GM21723 (cell line): ENCODE data around the gene SNX30.

Experiments
- ATAC-seq: cut with Tn5 transposase; IDR thresholded peaks from one replicate; pipeline ENCODE4 v1.9.1; 2021; ENCODE audit warnings: mild to moderate bottlenecking, moderate library complexity; ENCODE audit not compliant: unreplicated experiment

Gene SNX30

DNA sequence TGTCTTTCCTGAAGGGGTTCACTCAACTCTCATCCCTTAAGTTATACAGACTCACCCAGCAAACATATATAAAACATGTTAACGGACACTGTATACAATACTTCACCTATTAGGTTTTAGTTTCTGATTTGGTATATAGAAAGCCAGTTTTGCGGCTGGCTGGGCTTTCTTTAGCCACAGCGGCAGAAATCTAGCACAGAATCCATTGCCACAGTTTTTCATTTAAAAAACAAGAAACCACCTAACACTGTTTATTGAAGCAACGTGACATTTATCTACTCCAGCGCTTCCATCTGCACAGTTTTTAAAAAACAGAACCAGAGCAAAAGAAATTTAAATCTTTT lies 67.3 kb downstream of the SNX30 start:
- ATAC-seq = peak; percentile 69

DNA sequence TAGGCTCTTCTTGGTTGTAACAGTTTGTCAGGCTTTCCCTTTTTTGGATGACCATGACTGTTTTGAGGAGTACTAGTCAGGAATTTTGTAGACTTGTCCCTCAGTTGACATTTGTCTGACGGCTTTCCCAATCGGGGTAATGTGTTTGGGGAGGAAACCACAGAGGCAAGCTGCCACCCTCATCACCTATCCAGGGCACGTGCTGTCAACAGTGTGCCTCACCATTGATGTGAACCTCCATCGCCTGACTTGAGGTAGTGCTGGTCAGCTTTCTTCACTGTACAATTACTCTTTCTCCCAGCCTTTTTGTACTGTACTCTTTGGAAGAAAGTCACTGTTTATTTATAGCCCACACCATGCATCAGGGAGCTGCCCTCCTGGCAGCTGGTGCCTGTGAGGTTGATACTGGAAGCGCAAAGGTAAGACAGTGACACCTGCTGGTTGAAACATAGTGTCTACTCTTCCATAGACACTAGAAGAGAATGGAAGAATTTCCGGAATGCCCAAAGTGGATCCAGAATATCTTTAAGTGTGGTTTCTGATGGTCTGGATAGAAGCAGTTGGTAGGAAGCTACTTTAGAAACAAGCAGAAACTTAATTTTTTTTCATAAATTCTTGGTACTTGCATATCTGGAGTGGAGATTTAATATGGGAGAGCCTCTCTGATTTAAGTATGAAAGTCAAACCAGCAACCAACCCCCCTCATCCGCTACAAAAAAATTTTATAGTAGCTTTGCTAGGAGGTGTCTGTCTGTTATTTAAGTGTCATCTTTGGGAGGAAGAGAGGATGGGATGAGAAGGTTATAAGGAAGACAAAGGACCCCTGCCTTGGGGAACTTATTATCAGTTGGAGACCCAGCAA lies 69.3 kb downstream of the SNX30 start:
- no peak for ATAC-seq

DNA sequence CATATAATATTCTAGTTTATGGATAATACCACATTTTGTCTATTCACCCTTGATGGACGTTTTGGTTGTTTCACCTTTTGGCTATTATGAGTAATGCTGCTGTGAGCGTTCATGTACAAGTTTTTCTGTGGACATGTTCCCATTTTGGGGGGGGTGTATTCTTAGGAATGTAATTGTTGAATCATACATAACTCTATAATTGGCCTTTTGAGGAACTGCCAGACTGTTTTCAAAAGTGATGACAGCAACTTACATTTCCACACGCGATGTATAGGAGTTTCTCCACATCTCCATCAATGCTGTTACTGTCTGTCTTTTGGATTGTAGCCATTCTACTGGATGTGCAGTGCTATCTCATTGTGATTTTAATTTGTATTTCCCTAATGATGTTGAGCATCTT lies 70.3 kb downstream of the SNX30 start:
- ATAC-seq = no peak

DNA sequence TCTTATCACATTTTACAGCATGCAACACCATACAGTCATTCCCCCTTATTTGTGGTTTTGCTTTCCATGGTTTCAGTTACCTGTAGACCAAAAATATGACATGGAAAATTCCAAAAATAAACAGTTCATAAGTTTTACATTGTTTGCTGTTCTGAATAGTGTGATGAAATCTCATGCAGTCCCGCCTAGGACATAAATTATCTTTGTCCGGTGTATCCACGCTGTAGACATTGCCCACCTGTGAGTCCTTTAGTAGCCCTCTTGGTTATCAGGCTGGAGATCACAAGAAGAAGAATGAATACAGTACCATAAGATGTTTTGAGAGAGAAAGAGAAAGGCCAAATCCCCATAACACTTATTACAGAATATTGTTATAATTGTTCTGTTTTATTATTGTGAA lies 72.1 kb downstream of the SNX30 start:
- no peak for ATAC-seq

DNA sequence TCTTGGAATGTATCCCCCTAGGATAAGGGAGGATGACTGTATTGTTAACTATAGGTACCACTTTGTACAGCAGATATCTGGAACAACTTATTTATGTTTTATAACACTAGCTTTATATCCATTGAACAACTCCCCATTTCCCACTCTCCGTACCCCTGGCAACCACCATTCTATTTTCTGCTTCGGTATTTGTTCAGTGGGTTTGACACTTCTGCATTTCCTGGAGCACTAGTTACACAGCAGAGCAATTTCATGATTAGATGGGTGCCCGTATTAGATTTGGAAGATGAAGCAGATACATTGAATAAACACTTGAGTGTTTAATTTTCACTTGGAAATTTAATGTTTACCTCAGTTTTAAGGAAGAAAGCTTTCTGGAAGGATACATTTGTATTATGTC lies 72.7 kb downstream of the SNX30 start:
- no peak for ATAC-seq

DNA sequence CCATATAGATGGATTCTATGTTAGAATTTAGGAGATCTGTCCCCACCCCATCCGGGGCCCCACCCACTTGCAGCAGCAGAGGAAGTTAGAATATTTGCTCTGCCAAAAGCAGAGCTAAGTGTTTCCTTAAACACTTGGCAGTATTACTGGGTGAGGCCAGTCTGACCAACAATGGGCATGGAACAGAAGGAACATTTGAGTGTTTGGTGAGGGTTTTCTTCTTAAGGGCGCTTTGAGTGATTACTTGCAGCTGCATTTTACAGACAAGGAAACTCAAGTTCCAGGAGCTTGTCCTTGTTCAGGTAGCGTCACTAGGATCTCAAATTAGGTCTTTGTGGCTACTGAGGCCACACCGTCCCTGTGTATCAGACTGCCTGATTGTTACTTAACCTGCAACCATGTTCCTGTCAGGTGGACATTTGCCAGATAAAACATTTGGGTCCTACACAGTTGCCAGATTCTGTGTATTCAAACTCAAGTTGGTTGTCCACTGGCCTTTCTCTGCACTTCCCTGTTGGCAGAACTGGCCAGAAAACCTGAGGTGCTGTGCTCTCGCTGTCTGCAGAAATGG lies 80.8 kb downstream of the SNX30 start:
- no peak for ATAC-seq

DNA sequence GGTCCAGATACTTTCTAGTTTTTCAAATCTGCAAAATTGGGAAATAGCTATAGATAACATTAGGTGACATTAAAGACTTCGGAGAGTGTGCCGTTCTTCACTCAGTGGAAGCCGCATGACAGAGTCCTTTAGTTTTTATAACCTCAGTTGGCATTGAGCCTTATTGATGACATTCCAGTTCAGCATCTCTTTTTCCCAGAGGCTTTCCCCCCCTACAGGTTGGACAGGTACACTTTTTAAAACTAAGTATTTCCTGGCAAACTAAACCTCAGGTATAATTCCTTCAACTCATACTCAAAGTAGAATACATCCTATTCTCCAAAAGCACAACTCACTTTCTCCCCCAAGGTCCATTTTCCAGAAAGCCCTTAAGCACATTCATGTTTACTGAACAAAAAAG lies 81.4 kb downstream of the SNX30 start:
- ATAC-seq = no peak

DNA sequence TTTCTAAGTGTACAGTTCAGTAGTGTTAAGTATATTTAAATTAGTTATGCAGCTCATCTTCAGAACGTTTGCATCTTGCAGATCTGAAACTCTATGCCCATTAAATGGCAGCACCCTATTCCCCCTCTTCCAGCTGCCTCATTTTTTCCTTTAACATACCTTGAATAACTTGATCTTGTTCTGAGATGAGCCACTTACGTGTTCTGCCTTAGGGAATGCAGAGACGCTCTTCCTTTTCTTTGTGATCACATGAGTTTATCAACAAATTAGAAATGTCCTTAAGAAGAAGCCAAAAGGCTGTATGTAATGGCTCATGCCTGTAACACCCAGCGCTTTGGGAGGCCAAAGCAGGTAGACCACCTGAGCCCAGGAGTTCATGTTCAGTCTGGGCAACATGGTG lies 82.5 kb downstream of the SNX30 start:
- ATAC-seq = no peak

DNA sequence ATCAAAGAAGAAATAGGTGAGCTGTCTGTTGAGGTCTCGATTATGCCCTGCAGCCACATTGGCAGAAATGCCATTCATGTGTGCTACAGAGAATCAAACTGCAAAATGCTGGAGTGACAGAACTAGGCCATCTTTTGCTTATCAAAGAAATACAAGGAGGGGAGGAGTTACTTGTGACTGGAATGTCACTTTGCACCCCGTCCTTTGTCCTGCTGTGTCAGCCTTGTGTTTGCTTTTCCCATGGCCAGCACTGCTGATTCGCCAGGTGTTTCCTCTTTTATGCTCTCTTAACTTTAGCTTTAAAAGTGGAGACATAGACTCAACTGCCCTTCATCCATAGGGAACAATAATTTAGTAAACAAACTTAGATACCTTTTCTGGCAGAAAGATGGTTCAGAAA lies 85.8 kb downstream of the SNX30 start:
- ATAC-seq = no peak

DNA sequence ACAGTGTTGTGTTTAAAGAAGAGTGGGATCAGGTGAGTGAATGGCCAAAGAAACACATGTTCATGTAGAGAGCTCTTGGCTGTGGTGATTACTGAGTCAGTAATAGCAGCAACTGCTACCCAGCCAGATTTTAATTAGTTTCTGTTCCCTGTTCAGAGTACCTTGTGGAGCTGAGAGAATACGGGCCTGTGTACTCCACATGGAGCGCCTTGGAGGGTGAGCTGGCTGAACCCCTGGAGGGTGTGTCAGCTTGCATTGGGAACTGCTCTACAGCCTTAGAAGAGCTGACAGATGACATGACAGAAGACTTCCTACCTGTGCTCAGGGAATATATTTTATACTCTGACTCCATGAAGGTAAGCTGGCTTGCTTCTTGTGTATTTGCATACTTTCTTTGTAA lies 87.8 kb downstream of the SNX30 start:
- no peak for ATAC-seq

DNA sequence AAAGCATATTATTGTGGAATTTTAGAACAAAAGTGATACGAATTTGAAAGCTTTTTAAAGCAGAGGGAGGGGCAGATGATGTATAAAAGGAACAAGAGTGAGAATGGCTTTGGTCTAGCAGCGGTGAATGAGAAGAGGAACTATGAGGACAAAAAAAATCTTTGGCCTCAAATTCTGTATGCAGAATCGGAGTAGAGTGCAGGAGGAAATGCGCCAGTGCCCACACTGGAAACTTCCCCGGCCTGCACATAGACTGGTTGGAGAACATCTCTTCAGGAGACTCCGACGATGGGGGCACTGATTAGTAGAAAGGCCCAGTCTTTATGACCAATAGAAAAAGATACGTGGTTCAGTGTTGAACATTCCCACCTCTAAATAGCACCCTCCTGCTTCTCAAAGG lies 88.8 kb downstream of the SNX30 start:
- ATAC-seq = no peak

DNA sequence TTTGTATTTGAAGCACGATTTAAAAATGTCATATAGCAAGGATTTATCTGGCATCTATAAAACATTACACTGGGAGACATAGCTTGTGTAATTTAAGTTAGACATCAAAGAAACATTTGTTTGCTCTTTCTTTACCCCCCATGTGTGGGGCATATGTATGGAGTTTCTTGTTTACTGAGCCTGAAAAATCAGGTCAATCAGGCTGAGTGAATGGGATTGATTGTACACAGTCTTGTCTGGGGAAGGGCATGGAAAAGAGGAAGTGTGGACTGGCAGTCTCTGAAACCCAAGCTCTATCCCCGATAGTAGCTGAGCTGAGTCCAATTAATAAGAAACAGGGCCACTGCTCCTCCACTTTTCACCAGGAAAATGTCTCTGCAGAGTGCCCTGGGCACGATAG lies 90.7 kb downstream of the SNX30 start:
- no peak for ATAC-seq

DNA sequence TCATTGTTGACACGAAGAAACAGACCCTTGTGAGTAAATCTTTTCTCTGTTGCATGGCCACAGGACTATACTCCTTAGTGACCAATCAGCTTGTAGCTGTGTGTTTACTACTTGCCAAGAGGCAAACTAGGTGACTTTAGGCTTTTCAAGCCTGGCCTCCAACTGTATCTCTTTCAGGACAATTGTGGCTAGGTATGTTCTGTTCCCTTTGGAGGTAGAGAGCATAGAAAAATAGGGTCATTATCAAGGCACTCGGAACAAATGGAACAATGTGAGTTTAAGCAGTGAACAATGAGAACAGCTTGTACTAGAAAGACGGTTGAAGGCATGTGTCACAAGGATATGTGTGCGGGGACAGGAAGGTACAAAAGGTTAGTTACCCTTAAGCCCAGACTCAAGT lies 92.0 kb downstream of the SNX30 start:
- no peak for ATAC-seq

DNA sequence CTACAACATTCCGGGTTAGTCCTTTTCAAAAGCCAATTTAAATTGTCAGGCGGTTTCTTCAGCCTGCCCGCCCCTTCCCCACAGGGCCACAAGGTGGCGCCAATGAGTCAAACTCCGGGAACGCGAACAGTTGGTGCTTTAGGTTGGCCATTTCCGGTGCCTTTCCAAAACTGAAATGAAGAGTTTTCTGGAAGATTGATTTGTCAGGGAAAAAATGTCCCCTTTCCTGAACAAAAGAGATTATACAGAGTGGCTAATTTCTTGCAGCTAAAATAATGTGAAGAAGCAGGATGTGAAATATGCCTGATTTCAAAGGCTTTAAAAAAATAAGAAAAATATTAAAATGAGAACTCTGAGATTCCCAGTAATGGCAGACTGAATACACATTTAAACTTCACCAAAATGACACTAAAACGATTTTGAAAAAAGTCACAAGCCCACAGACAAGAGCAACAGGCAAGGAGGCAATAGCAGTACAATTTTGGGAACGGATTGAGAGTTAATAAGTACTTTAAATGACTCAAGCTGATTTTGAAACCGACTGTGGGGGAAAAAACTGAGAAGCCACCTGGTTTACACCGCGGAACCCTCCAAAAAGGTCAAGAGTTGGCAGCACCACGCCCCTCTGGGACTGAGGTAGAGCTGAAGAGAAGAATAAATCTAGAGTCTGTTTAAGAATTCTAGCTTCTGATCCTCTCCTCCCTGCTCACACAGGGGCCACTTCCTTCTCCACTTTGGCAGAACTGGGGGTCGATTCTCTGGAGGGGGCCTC lies 94.4 kb downstream of the SNX30 start:
- ATAC-seq = peak; percentile 67

DNA sequence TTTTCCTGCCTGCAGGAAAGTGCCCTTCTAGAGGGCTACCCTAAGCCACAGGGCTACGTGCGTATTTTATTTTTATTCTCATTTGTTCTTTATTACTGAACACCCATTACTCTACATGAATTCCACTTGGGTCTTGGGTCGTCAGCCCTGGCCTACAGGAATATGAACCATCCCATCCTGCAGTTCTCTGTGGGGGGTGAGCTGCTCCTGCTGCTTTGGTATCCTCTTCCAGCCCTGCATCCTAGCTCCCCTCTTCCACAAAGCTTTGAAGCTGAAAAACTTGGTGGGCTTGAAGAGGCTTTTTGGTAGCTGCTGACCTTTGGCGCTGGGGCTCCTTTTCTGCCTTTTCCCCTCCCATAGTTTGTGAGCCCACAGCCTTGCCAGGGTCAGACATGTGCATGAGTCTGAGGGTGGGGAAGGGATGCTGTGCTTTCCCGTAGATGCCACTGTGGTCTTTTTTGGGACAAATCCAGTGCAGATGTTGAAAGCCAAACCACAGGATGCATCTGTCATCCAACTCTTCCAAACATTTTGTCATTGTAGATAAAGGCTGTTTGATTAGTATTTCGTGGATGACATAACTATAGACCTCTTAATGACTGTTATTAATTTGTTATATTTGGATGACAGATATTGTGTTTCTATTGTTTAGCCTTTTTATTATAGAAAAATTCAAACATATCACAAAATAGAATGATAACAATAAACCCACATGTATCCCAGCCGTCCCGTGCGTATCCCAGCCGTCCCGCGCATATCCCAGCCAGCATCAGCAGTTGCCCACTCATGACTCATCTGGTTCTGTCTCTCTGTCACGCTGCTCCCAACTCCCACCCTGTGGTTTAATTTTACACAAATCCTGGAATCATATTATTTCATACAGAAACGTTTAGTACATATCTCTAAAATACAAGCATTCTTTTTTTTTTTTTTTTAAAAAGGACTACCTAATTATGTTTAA lies 96.2 kb downstream of the SNX30 start:
- no peak for ATAC-seq

DNA sequence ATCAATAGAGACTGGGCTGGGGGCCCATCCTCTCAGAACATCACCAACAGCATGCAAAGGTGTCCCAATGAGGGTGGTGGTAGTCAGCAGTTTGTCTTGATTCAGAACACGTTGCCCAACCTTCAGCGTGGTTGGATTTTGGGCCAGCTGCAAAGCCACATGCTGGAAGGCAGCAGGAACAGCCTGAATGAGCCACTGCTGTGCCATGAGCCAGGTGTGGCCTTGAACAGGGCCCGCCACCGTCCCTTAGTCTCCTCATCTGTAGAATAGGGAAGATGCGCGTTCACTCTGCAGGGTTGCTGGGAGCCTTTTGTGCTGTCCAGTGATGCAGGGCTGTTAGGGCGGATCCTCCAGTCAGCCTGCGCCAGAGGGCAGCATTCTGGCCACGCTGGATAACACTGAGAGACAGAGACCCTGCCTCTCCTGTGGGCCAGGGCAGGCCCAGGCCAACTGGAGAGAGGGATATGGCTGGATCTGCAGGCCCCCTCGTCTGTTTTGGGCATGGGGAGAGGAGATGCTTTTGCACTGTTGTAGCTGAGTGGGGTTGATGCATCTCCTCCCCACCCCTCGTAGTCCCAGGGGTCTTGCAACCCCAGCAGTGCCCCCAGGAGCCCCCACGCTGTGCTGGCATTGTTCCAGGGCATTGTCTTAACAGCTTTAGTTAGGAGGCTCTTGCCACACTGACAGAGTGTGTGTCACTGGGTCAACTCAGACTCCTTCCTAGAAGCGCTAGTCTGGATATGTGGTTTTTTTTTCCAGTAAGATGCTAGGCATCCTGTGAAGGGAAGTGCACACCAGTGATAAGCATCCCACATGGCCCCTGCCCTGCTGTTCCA lies 98.0 kb downstream of the SNX30 start:
- ATAC-seq = no peak

DNA sequence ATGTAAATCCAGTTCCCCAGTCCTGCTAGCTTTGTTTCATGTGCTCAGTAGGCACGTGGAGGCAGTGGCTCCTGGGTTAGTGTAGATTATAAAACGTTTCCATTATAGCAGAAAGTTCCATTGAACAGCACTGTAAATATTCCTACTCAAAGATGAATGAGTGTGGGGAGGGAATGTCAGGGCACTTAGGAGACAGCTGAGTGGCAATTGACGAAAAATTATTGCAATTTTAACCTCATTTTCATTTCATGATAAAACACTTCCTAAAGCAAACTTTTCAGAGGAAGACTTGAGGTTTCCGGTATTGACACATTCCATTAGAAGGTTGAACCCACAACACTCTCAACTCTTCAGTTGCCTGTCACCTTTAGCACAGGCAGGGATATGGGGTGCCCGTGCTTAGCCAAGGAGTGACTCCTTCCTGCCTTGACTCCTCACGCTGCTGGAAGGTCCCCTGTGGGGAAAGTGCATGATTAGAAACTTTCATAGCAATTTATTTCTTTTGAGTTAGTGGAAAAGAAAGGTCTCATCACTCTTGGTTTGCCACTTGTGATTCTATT lies 98.9 kb downstream of the SNX30 start:
- ATAC-seq = no peak

DNA sequence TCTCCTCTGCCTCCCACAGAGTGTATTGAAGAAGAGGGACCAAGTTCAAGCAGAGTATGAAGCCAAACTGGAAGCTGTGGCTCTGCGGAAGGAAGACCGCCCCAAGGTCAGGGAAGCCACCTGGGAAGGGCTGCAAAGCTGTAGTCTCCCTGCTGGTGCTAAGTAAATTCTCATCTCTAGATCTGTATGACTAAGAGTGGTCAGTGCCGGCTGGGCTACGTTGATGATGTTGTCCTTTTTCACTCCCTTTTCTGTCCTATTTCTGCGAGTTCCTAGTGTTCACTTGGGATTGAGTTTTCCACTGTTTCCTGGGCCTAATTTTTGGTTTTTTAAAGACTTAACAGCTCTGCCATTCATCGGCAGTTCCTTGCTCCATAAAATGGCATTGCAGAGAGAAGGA lies 100.3 kb downstream of the SNX30 start:
- ATAC-seq = no peak

DNA sequence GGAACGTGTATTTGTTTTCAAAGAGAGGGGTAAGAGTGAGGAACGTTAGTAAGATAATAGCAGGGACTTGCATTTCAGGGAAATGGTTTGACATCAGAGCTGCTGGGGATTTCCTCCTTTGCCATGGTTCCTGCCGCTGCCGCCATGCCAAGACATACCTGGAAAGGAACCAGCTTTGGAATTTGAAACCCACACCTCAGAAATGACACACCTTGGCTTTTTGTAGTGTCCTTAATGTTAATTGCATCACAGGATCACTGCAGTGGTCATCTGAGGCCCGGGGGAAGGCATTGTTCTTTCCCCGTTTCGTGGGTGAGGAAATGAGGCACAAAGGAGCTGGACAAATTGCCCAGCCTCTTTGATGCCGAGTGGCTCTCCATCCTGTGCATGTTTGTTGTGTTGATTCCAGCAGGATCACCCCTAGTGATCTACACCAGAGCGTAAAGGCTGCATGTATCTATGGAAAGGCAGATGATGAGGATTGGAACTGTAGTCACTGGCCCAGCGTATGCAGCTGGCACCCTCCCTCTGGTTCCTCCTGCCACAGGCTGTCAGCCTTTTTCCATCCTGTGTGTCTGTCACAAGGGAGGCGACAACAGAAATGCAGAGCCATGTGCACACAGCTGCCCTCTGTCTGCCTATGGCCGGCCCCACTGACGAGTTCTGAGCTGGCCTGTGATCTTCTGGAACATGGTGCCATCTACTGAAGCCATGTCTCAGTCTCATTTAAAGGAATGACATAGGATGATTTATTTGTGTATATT lies 102.4 kb downstream of the SNX30 start:
- no peak for ATAC-seq
